GM23248 (cell line): ENCODE results near the gene KCNG2. TPM values are rescaled to one million over a fixed set of nuclear protein-coding genes. Genes with fewer than 3 reads are reported as not detected.
A peak's percentile ranks its signal among the peaks of the same experiment; 100 is the strongest.

Experiments used
- DNase-seq: peaks from one replicate; pipeline ENCODE4 v3.0.0-alpha.2; 2015
- H2AFZ ChIP-seq: fragments of 200-600 bp; sonication (generic); 2 replicates; pipeline ENCODE4 v1.6.1; 2016; ENCODE audit warnings: antibody characterized with exemption
- H3F3A ChIP-seq: fragments of 200-600 bp; sonication (generic); 2 replicates; pipeline ENCODE4 v1.6.1; 2016; ENCODE audit warnings: mild to moderate bottlenecking, antibody characterized with exemption, mixed run types; ENCODE audit not compliant: insufficient read depth
- H3K27ac ChIP-seq: fragments of 200-600 bp; sonication (generic); 2 replicates; pipeline ENCODE4 v1.5.1; 2016; ENCODE audit warnings: mild to moderate bottlenecking
- H3K27me3 ChIP-seq: fragments of 200-600 bp; sonication (generic); replicated peaks from 2 replicates; pipeline ENCODE4 v1.6.1; 2016; ENCODE audit warnings: mild to moderate bottlenecking; ENCODE audit not compliant: insufficient read depth
- H3K36me3 ChIP-seq: fragments of 200-600 bp; sonication (generic); 2 replicates; pipeline ENCODE4 v1.6.1; 2016; ENCODE audit warnings: low read depth, mild to moderate bottlenecking
- H3K4me1 ChIP-seq: fragments of 200-600 bp; sonication (generic); 2 replicates; pipeline ENCODE4 v1.6.1; 2016; ENCODE audit warnings: mild to moderate bottlenecking; ENCODE audit not compliant: insufficient read depth
- H3K4me2 ChIP-seq: fragments of 200-600 bp; sonication (generic); one replicate; pipeline ENCODE4 v1.6.1; 2016; ENCODE audit warnings: mild to moderate bottlenecking; ENCODE audit not compliant: unreplicated experiment
- H3K4me3 ChIP-seq: fragments of 200-600 bp; sonication (generic); 2 replicates; pipeline ENCODE4 v1.5.1; 2016; ENCODE audit warnings: mild to moderate bottlenecking
- H3K79me2 ChIP-seq: fragments of 200-600 bp; sonication (generic); 2 replicates; pipeline ENCODE4 v1.6.1; 2016; ENCODE audit warnings: mild to moderate bottlenecking; ENCODE audit not compliant: insufficient read depth
- H3K9ac ChIP-seq: fragments of 200-600 bp; sonication (generic); 2 replicates; pipeline ENCODE4 v1.6.1; 2016; ENCODE audit warnings: mild to moderate bottlenecking
- H3K9me2 ChIP-seq: fragments of 200-600 bp; sonication (generic); 2 replicates; pipeline ENCODE4 v1.6.1; 2016; ENCODE audit warnings: mixed run types, mild to moderate bottlenecking, moderate library complexity; ENCODE audit not compliant: insufficient read depth
- H3K9me3 ChIP-seq: fragments of 200-600 bp; sonication (generic); one replicate; pipeline ENCODE4 v1.6.1; 2017; ENCODE audit warnings: low read depth
- H4K20me1 ChIP-seq: fragments of 200-600 bp; sonication (generic); 2 replicates; pipeline ENCODE4 v1.6.0; 2016; ENCODE audit not compliant: insufficient read depth
- EZH2 ChIP-seq: fragments of 200-600 bp; sonication (generic); IDR thresholded peaks from 2 replicates; pipeline ENCODE4 v1.6.1; 2018; ENCODE audit warnings: antibody characterized with exemption, mild to moderate bottlenecking; ENCODE audit not compliant: insufficient read depth, poor library complexity, severe bottlenecking
- EZH2phosphoT487 ChIP-seq: fragments of 200-600 bp; sonication (generic); IDR thresholded peaks from 2 replicates; pipeline ENCODE4 v1.6.1; 2018; ENCODE audit warnings: antibody characterized with exemption, moderate library complexity, mild to moderate bottlenecking, low read depth; ENCODE audit not compliant: insufficient read depth
- WGBS, 2 experiments: methylation state at CpG; one replicate each; pipeline ENCODE4 v1.1.6; 2015 to 2017; ENCODE audit warnings: low lambda C conversion rate in 2 of 2, low coverage in 1 of 2; ENCODE audit errors: missing lambda C conversion rate in 2 of 2; 5-methylcytosine and 5-hydroxymethylcytosine counted together
- in situ Hi-C: fragments of 300-500 bp; cut with MboI; formaldehyde crosslinking; loops from 2 replicates; pipeline ENCODE4 v1.15.0; 2020
- polyA plus RNA-seq: library from polyadenylated mRNA; unstranded; fragments of >200 nt; fragmentation: Nextera tagmentation; extraction: Ambion mirVana; gene quantifications from 2 replicates; pipeline ENCODE4 v1.2.1, GENCODE V29; 2016
- total RNA-seq: library from RNA; depleted of rRNA; stranded (reverse); fragments of >200 nt; shearing (Covaris generic); gene quantifications from 2 replicates; pipeline ENCODE4 v1.2.3, GENCODE V29; 2014

KCNG2 gene
- total and polyA plus RNA-seq, 2 experiments from 2014 or later = not detected

- Histone ChIP-seq H2AFZ (no peak overlapping the region), H3K9me2 (no peaks in the 10 kb centered on the region), H3K9ac (no peak overlapping the region), H3K36me3 (no peaks in the 10 kb centered on the region), H3K9me3 (no peaks in the 10 kb centered on the region), H3K4me2 (no peak overlapping the region), H3K27ac (no peak overlapping the region), H4K20me1 (no peaks in the 10 kb centered on the region), H3F3A (peaks cover 14% of the 10 kb centered on the region), H3K4me3 (no peak overlapping the region), H3K79me2 (no peaks in the 10 kb centered on the region), H3K4me1 (peaks cover 14% of the 10 kb centered on the region; the same call in 1 of the 2 replicates), H3K27me3 (peaks cover 18% of the 10 kb centered on the region)
- TF ChIP-seq EZH2 (no peak), EZH2phosphoT487 (no peak)
- no peak for DNase-seq
- 71 to 73% methylated on average over 44 to 46 of the region's 46 CpGs for WGBS, 2 experiments
- in situ Hi-C loops = no loop called here
Measured at GRCh38 chr18:79789901-79790890, 7.5 kb upstream of the KCNG2 start.

DNA sequence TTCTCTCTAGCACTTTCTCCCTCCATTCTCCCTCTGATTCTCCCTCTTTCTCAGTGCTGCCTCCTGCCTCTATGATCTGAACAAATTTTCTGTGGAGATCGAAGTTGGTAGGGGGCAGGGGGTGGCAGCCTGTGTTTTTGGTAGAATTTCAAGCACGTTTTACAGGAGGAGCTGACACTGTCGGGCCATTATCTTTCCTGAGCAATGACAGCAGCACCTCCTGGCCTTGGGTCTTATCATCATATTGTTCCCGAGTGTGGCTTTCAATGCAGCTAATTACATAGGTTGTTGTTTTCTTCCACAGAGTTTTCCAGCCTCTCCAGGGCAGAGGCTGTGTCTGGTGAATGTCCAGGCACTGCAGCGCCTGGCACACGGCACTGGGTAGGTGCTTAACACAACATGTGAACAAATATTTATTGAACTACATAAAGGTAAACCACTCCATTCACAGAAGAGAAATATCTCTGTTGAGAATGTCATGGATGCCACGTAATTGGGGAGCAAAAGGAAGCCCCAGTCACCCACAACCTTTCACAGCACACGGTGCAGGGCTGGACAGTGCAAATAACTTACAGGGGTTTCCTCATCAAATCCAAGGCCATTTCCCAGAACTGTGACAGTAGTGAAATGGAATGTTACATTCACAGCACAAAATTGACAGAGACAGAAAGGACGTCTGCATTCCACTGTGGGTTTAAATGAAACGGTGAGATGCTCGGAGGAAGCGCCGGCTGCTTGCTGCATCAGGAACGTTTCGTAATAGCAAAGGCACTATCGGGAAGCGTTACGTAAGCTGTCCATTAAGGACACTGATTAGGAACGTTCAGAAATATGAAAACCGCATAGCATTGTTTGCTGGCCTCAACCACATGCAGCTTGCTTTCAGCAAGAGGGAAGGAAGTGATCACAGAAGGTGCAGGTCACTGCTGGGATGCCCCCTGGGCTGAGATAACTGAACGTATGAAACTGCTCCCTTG is 6.5 kb upstream of the KCNG2 start:
- Histone ChIP-seq H3K9ac (peak overlapping the region; percentile 2; the same call in 1 of the 2 replicates), H3K4me2 (peak overlapping the region; percentile 61)
- TF ChIP-seq EZH2phosphoT487 (no peak), EZH2 (no peak)

GRCh38 chr18:79792096-79792987 is 5.4 kb upstream of the KCNG2 start:
- 78 to 81% methylated on average over 46 of the region's 46 CpGs for WGBS, 2 experiments
- H3K4me1 ChIP-seq = peaks cover 18% of the 10 kb centered on the region; the same call in 1 of the 2 replicates
- H3K9me3 ChIP-seq = no peaks in the 10 kb centered on the region
- no peak overlapping the region for H2AFZ ChIP-seq
- in situ Hi-C loops = no loop called here
- H3K9ac ChIP-seq = peak overlapping the region; percentile 2; the same call in 1 of the 2 replicates
- H3K9me2 ChIP-seq = no peaks in the 10 kb centered on the region
- no peak for TF ChIP-seq EZH2phosphoT487
- H3K4me2 ChIP-seq = peak overlapping the region; percentile 61
- peaks cover 14% of the 10 kb centered on the region for H3F3A ChIP-seq
- peak overlapping the region; percentile 27; the same call in 1 of the 2 replicates for H3K27ac ChIP-seq
- peaks cover 32% of the 10 kb centered on the region for H3K27me3 ChIP-seq
- H3K4me3 ChIP-seq = peak overlapping the region; percentile 44
- no peaks in the 10 kb centered on the region for H4K20me1 ChIP-seq
- H3K36me3 ChIP-seq = no peaks in the 10 kb centered on the region
- no peaks in the 10 kb centered on the region for H3K79me2 ChIP-seq
- DNase-seq = no peak

More for the DNA sequence above, 6.5 kb upstream of the KCNG2 start:
- Histone ChIP-seq H3K4me1 (peaks cover 18% of the 10 kb centered on the region; the same call in 1 of the 2 replicates), H3K36me3 (no peaks in the 10 kb centered on the region), H3K4me3 (peak overlapping the region; percentile 44), H3K9me2 (no peaks in the 10 kb centered on the region), H3K9me3 (no peaks in the 10 kb centered on the region), H3K79me2 (no peaks in the 10 kb centered on the region), H2AFZ (no peak overlapping the region), H4K20me1 (no peaks in the 10 kb centered on the region), H3K27me3 (peaks cover 27% of the 10 kb centered on the region), H3K27ac (peak overlapping the region; percentile 27), H3F3A (peaks cover 14% of the 10 kb centered on the region)
- in situ Hi-C loops = no loop called here
- DNase-seq = peak; percentile 93
- WGBS, 2 experiments = 13 to 17% methylated on average over 21 of the region's 21 CpGs
